Left ventricle myocardium superior (tissue), 1 donor: ENCODE data around the gene SLAMF6. TPM values are rescaled to one million over a fixed set of nuclear protein-coding genes. Genes with fewer than 3 reads are reported as not detected.
"Not testable (repeated sequence)": the region's sequence is repeated elsewhere in the genome, so short reads cannot be mapped to it uniquely, and the experiment has no call there.

Experiments
- ATAC-seq: fragments of 200-7000 bp; cut with Tn5 transposase; one replicate; pipeline ENCODE4 v1.9.1; 2020; ENCODE audit warnings: mild to moderate bottlenecking, moderate library complexity
- DNase-seq: peaks from one replicate; pipeline ENCODE4 v3.0.0-alpha.2; 2020
- intact Hi-C: fragments of 100-400 bp; cut with micrococcal nuclease; formaldehyde crosslinking; loops from one replicate; pipeline ENCODE4 v1.11.0; 2022
- total RNA-seq: library from RNA; stranded (reverse); fragmentation: NEBNext Ultra II Directional; extraction: Animal tissue kit (Norgen Biotek cat#: 25700); gene quantifications from one replicate; pipeline ENCODE4 v1.2.1, GENCODE V29; 2021
- donor health status: DM: no; HTN: yes; CAD: no; lungs with severe emphysema.

Gene SLAMF6
- total RNA-seq, 1 donor from 2014 or later, result 0.59 TPM

GRCh38 chr1:160481979-160482596 is 41.0 kb downstream of the SLAMF6 start:
- DNase-seq, result no peak
- no peak for ATAC-seq
- intact Hi-C loops, result no loop called here

- DNase-seq, ATAC-seq, intact Hi-C loops: not testable (repeated sequence)
These were observed 42.3 kb downstream of the SLAMF6 start for GRCh38 chr1:160480781-160481180.

- intact Hi-C loops, ATAC-seq, DNase-seq: not testable (repeated sequence)
These were observed 44.0 kb downstream of the SLAMF6 start for GRCh38 chr1:160479091-160479490.

GRCh38 chr1:160474392-160475242 is 48.4 kb downstream of the SLAMF6 start:
- intact Hi-C loops, result no loop called here
- ATAC-seq (no peak), DNase-seq (no peak)

GRCh38 chr1:160472112-160472511 is 50.9 kb downstream of the SLAMF6 start:
- DNase-seq (no peak), ATAC-seq (no peak)
- intact Hi-C loops, result no loop called here

- intact Hi-C loops, result no loop called here
- no peak for DNase-seq
- ATAC-seq, result no peak
These were observed 51.8 kb downstream of the SLAMF6 start for GRCh38 chr1:160471253-160471652.

GRCh38 chr1:160467576-160467975 is 55.5 kb downstream of the SLAMF6 start:
- intact Hi-C loops, result no loop called here
- DNase-seq (no peak), ATAC-seq (no peak)

GRCh38 chr1:160466961-160467360 is 56.1 kb downstream of the SLAMF6 start:
- ATAC-seq (no peak), DNase-seq (no peak)
- intact Hi-C loops, result no loop called here

GRCh38 chr1:160465123-160465522 is 57.9 kb downstream of the SLAMF6 start:
- ATAC-seq, result no peak
- DNase-seq, result no peak
- intact Hi-C loops, result no loop called here

- DNase-seq, result no peak
- intact Hi-C loops, result no loop called here
- ATAC-seq, result no peak
These were observed 62.3 kb downstream of the SLAMF6 start for GRCh38 chr1:160460683-160461287.

GRCh38 chr1:160460214-160460642 is 62.8 kb downstream of the SLAMF6 start:
- intact Hi-C loops, result no loop called here
- no peak for ATAC-seq

GRCh38 chr1:160459687-160460086 is 63.4 kb downstream of the SLAMF6 start:
- intact Hi-C loops, result no loop called here
- DNase-seq (no peak), ATAC-seq (no peak)

More at GRCh38 chr1:160460214-160460642, 62.8 kb downstream of the SLAMF6 start:
- DNase-seq, result no peak

GRCh38 chr1:160459056-160459455 is 64.0 kb downstream of the SLAMF6 start:
- no peak for DNase-seq
- ATAC-seq, result no peak
- intact Hi-C loops, result no loop called here

GRCh38 chr1:160455153-160455517 is 67.9 kb downstream of the SLAMF6 start:
- no peak for ATAC-seq
- DNase-seq, result no peak
- intact Hi-C loops, result no loop called here

- ATAC-seq (no peak), DNase-seq (no peak)
- intact Hi-C loops, result no loop called here
These were observed 68.5 kb downstream of the SLAMF6 start for GRCh38 chr1:160454371-160455152.

- ATAC-seq, result no peak
- intact Hi-C loops, result no loop called here
- no peak for DNase-seq
These were observed 69.6 kb downstream of the SLAMF6 start for GRCh38 chr1:160453443-160453842.

- DNase-seq (no peak), ATAC-seq (no peak)
- intact Hi-C loops, result no loop called here
These were observed 71.2 kb downstream of the SLAMF6 start for GRCh38 chr1:160451859-160452232.

- DNase-seq, result no peak
- intact Hi-C loops, result no loop called here
- no peak for ATAC-seq
These were observed 71.8 kb downstream of the SLAMF6 start for GRCh38 chr1:160451119-160451858.

- no peak for ATAC-seq
- intact Hi-C loops, result no loop called here
- DNase-seq, result no peak
These were observed 73.6 kb downstream of the SLAMF6 start for GRCh38 chr1:160449494-160449893.
